ENCODE measurements around the gene HAUS7.

The HAUS7 gene

DNA sequence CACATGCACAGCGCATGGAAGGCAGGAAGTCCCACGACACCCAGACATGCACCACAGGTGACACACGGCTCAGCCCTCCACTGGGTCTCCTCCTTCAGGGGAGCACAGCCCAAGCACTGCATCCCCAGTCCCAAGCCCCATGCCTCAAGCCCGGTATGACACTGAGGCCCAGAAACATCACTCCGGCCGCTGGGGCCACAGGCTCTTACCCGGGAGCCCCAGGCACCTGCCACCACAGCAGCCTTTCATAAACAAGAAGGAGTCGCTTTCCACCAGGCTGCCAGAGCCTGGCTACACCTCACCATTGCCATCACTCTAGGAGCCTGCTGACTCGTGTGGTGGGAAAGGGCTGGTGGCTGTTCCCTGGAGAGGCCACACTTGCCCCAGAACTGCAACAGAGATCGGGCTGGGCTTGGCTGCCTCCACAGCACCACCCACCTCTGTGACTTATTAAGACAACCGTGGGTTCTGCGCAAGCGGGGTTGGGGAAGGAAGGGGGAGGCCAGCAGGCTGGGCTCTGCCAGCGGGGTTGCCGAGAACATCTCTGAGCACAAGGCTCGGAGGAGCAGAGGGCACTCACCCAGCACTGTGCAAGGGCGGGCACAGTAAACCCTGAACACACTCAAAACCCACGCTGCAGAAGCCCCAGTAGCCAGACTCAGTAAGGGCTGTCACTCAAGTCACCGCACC, 4.5 kb downstream of the HAUS7 start:
- peaks cover 0 to 7% of the 10 kb centered on the region in 2 donors for H3K27me3 ChIP-seq (ENCODE audit: control insufficient read depth in 1 of 2, insufficient read depth in 2 of 2, low read length in 2 of 2)
- H3K36me3 ChIP-seq (ENCODE audit: control insufficient read depth in 2 of 2, insufficient read depth in 2 of 2, low read length in 2 of 2): peaks cover 0 to 3% of the 10 kb centered on the region in 2 donors
- no peak overlapping the region for H3K4me3 ChIP-seq (ENCODE audit: low read length in 2 of 2)
- H3K9ac ChIP-seq (ENCODE audit: low read length in 2 of 2): no peak overlapping the region
- no peaks in the 10 kb centered on the region for H3K9me3 ChIP-seq (ENCODE audit: control insufficient read depth in 2 of 2, low read length in 2 of 2)
- peaks cover 21% of the 10 kb centered on the region for H3K4me1 ChIP-seq (ENCODE audit: control insufficient read depth, insufficient read depth, low read length)
- no peak overlapping the region for H3K27ac ChIP-seq (ENCODE audit: low read length)

DNA sequence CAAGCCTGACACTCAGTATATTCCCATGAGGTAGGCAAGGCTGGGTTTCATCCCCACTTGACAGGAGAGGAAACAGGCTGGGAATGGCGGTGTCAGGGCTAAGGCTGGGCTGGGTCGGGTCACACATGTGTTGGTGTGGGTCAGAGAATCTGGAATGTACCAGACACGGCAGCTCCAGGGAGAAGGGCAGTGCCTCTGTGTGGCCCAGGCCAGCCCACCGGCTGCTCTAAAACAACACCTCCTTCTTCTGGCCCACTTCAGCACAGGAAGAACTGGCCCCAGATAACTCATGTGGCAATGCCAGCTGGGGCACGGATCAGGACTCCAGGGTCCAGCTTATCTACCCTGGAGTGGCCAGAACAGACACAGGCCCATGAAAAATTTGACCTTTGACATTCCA, 6.3 kb downstream of the HAUS7 start:
- Histone ChIP-seq H3K27ac (ENCODE audit: low read length) (no peak overlapping the region), H3K27me3 (ENCODE audit: control insufficient read depth in 1 of 2, insufficient read depth in 2 of 2, low read length in 2 of 2) (peaks cover 0 to 7% of the 10 kb centered on the region in 2 donors), H3K4me3 (ENCODE audit: low read length in 2 of 2) (no peak overlapping the region), H3K9ac (ENCODE audit: low read length in 2 of 2) (no peak overlapping the region), H3K9me3 (ENCODE audit: control insufficient read depth in 2 of 2, low read length in 2 of 2) (no peaks in the 10 kb centered on the region), H3K36me3 (ENCODE audit: control insufficient read depth in 2 of 2, insufficient read depth in 2 of 2, low read length in 2 of 2) (peaks cover 0 to 3% of the 10 kb centered on the region in 2 donors), H3K4me1 (ENCODE audit: control insufficient read depth, insufficient read depth, low read length) (peaks cover 14% of the 10 kb centered on the region)

DNA sequence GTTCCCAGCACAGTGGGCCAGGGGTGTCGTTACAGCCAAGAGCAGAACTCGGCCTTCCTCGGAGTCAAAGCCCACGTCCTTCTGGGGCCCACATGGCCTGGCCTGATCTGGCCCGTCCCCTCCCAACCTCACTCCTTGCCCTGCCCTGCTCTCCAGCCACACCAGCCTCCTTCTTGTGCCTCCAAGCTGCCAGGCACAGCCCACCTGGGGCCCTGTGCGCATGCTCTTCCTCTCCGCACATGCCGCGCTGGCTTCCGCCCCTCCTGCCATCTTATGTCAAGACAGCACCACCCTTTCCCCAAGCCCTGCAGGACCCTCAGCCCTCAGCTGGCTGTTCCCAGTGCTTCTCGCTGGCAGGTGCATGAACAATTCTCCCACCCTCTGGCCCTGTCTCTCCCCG, 6.8 kb downstream of the HAUS7 start:
- Histone ChIP-seq H3K9me3 (ENCODE audit: control insufficient read depth in 2 of 2, low read length in 2 of 2) (no peaks in the 10 kb centered on the region), H3K36me3 (ENCODE audit: control insufficient read depth in 2 of 2, insufficient read depth in 2 of 2, low read length in 2 of 2) (peaks cover 0 to 3% of the 10 kb centered on the region in 2 donors), H3K9ac (ENCODE audit: low read length in 2 of 2) (no peak overlapping the region), H3K27ac (ENCODE audit: low read length) (no peak overlapping the region), H3K27me3 (ENCODE audit: control insufficient read depth in 1 of 2, insufficient read depth in 2 of 2, low read length in 2 of 2) (peaks cover 0 to 7% of the 10 kb centered on the region in 2 donors), H3K4me1 (ENCODE audit: control insufficient read depth, insufficient read depth, low read length) (peaks cover 11% of the 10 kb centered on the region), H3K4me3 (ENCODE audit: low read length in 2 of 2) (no peak overlapping the region)

DNA sequence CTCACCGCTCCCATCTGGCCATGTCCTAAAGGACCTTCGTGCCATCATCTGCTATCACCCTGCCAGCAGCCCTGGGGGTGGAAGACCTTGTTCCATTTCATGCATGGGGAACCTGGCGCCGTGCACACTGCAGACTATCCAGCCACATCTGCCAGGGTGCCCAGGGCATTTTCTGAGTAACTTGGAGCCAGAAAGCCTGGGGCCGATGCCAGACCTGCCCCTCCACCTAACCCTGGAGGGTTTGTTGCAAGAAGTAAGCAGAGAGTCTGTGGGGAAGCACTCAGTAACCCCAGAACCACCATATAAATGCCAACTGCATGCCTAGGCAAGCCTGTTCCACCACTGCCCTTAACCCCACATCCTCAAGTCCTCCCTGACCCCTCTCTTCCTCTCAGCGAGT, 7.3 kb downstream of the HAUS7 start:
- Histone ChIP-seq H3K27me3 (ENCODE audit: control insufficient read depth in 1 of 2, insufficient read depth in 2 of 2, low read length in 2 of 2) (peaks cover 0 to 7% of the 10 kb centered on the region in 2 donors), H3K36me3 (ENCODE audit: control insufficient read depth in 2 of 2, insufficient read depth in 2 of 2, low read length in 2 of 2) (peaks cover 0 to 3% of the 10 kb centered on the region in 2 donors), H3K27ac (ENCODE audit: low read length) (no peak overlapping the region), H3K9me3 (ENCODE audit: control insufficient read depth in 2 of 2, low read length in 2 of 2) (no peaks in the 10 kb centered on the region), H3K4me1 (ENCODE audit: control insufficient read depth, insufficient read depth, low read length) (peaks cover 11% of the 10 kb centered on the region), H3K9ac (ENCODE audit: low read length in 2 of 2) (no peak overlapping the region), H3K4me3 (ENCODE audit: low read length in 2 of 2) (no peak overlapping the region)

DNA sequence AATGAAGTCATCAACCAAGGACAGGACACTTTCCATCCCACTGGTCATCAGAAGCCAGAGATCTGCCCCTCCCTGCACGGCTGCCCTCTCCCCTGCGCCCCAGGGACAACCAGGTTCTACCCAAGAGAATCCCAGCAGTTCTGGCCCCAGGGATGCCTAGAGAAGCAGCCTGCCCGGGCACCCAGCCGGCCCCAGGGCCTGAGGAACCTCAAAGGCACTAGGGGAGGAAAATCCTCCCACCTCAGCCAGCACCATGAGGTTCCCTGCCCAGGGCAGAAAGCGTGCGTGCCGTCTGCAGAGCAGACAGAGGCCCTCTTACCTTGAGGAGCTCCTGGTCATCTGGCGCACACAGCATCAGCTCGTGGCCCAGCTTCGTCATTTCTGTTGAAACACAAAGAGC, 8.1 kb downstream of the HAUS7 start:
- peaks cover 0 to 7% of the 10 kb centered on the region in 2 donors for H3K27me3 ChIP-seq (ENCODE audit: control insufficient read depth in 1 of 2, insufficient read depth in 2 of 2, low read length in 2 of 2)

DNA sequence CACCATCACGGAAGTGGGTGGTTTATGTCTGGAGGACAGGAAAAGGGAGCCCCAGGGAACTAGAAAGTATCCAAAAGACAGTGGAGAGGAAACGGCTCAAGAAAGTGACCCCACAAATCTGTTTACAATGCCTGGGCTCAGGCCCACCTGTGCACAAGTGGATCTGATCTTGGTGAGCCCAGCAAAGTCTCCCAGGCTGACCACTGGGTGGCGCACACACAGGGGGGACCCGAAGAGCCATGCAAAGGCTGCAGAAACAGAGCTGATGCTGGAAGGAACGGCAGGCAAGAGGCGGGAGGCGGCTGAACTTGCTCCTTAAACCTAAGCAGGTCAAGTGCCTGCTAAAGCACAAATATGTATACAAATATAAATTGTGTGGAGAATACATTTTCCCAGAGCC, 9.6 kb downstream of the HAUS7 start:
- peaks cover 0 to 7% of the 10 kb centered on the region in 2 donors for H3K27me3 ChIP-seq (ENCODE audit: control insufficient read depth in 1 of 2, insufficient read depth in 2 of 2, low read length in 2 of 2)
- no peaks in the 10 kb centered on the region for H3K9me3 ChIP-seq (ENCODE audit: control insufficient read depth in 2 of 2, low read length in 2 of 2)
- peaks cover 0 to 3% of the 10 kb centered on the region in 2 donors for H3K36me3 ChIP-seq (ENCODE audit: control insufficient read depth in 2 of 2, insufficient read depth in 2 of 2, low read length in 2 of 2)
- no peak overlapping the region for H3K4me3 ChIP-seq (ENCODE audit: low read length in 2 of 2)
- no peak overlapping the region for H3K27ac ChIP-seq (ENCODE audit: low read length)
- H3K9ac ChIP-seq (ENCODE audit: low read length in 2 of 2): no peak overlapping the region
- H3K4me1 ChIP-seq (ENCODE audit: control insufficient read depth, insufficient read depth, low read length): peaks cover 21% of the 10 kb centered on the region

More for the DNA sequence above, 8.1 kb downstream of the HAUS7 start:
- H3K36me3 ChIP-seq (ENCODE audit: control insufficient read depth in 2 of 2, insufficient read depth in 2 of 2, low read length in 2 of 2): peaks cover 0 to 3% of the 10 kb centered on the region in 2 donors
- H3K4me3 ChIP-seq (ENCODE audit: low read length in 2 of 2): no peak overlapping the region
- no peak overlapping the region for H3K9ac ChIP-seq (ENCODE audit: low read length in 2 of 2)
- H3K4me1 ChIP-seq (ENCODE audit: control insufficient read depth, insufficient read depth, low read length): peaks cover 10% of the 10 kb centered on the region
- no peak overlapping the region for H3K27ac ChIP-seq (ENCODE audit: low read length)
- no peaks in the 10 kb centered on the region for H3K9me3 ChIP-seq (ENCODE audit: control insufficient read depth in 2 of 2, low read length in 2 of 2)

DNA sequence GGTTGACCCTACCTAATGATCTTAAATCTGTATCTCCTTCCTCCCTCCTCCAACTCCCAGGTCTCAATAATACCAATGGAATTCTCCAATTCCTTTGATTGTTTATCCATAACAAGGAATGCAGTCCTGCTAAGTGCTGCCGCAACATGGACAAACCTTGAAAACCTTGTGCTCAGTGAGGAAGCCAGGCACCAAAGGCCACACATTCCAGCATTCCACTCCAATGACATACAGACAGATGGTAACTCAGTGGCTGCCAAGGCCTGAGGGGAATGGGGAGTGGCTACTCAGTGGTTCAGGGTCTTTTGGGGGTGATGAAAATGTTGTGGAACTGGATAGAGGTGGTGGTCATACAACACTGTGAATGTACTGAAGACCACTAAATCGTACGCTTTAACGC, 10.4 kb downstream of the HAUS7 start:
- Histone ChIP-seq H3K27me3 (ENCODE audit: control insufficient read depth in 1 of 2, insufficient read depth in 2 of 2, low read length in 2 of 2) (peaks cover 0 to 7% of the 10 kb centered on the region in 2 donors), H3K9me3 (ENCODE audit: control insufficient read depth in 2 of 2, low read length in 2 of 2) (no peaks in the 10 kb centered on the region), H3K4me1 (ENCODE audit: control insufficient read depth, insufficient read depth, low read length) (peaks cover 22% of the 10 kb centered on the region), H3K36me3 (ENCODE audit: control insufficient read depth in 2 of 2, insufficient read depth in 2 of 2, low read length in 2 of 2) (peaks cover 0 to 3% of the 10 kb centered on the region in 2 donors), H3K4me3 (ENCODE audit: low read length in 2 of 2) (no peak overlapping the region), H3K9ac (ENCODE audit: low read length in 2 of 2) (no peak overlapping the region), H3K27ac (ENCODE audit: low read length) (no peak overlapping the region)

DNA sequence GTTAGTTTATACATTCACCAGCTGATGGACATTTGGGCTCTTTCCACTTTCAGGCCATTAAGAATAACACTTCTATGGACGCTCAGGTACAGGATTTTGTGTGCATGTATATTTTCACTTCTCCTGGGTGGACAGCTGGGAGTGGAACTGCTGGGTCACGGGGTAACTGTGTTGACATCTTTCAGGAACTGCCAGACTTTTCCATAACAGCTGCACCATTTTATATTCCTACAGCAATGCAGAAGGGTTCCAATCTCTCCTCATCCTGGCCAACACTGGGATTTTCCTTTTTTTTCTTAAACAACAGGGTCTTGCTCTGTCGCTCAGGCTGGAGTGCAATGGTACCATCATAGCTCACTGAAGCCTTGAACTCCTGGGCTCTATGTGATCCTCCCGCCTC, 11.9 kb downstream of the HAUS7 start:
- Histone ChIP-seq H3K27me3 (ENCODE audit: control insufficient read depth in 1 of 2, insufficient read depth in 2 of 2, low read length in 2 of 2) (peaks cover 0 to 2% of the 10 kb centered on the region in 2 donors), H3K4me1 (ENCODE audit: control insufficient read depth, insufficient read depth, low read length) (peaks cover 18% of the 10 kb centered on the region), H3K4me3 (ENCODE audit: low read length in 2 of 2) (no peak overlapping the region), H3K27ac (ENCODE audit: low read length) (no peak overlapping the region), H3K9me3 (ENCODE audit: control insufficient read depth in 2 of 2, low read length in 2 of 2) (no peaks in the 10 kb centered on the region), H3K9ac (ENCODE audit: low read length in 2 of 2) (no peak overlapping the region), H3K36me3 (ENCODE audit: control insufficient read depth in 2 of 2, insufficient read depth in 2 of 2, low read length in 2 of 2) (peaks cover 0 to 3% of the 10 kb centered on the region in 2 donors)

DNA sequence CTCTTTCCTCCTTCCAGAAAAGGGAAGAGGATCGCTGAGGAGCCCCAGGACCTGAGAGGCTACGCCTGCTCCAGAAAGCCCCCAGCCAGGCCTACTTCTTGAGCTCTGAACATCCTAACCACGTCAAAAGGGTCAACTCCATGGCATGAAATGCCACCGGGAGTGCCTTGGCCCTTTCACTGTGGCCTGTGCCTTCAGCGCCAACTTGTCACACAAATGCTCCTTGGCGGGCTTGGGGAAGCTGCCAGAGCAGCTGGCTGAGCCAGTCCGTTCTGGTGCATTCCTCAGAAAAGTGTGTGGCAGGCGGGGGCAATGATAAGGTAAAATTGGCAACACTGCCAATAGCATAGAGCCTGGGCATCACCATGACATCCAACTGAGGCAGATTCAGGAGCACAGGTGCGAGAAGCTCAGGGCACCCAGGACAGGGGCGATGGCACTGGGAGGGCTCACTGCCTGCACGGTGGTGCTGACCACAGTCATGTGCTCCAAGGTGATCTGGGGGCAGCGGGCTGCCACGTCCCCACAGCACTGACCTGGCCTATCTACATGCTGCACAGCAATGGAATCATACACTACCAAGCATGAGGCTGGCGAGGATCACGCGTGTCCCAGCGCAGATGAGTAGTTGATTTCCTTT, 12.4 kb downstream of the HAUS7 start:
- Histone ChIP-seq H3K4me1 (ENCODE audit: control insufficient read depth, insufficient read depth, low read length) (peaks cover 18% of the 10 kb centered on the region), H3K36me3 (ENCODE audit: control insufficient read depth in 2 of 2, insufficient read depth in 2 of 2, low read length in 2 of 2) (peaks cover 0 to 3% of the 10 kb centered on the region in 2 donors), H3K9ac (ENCODE audit: low read length in 2 of 2) (no peak overlapping the region)

DNA sequence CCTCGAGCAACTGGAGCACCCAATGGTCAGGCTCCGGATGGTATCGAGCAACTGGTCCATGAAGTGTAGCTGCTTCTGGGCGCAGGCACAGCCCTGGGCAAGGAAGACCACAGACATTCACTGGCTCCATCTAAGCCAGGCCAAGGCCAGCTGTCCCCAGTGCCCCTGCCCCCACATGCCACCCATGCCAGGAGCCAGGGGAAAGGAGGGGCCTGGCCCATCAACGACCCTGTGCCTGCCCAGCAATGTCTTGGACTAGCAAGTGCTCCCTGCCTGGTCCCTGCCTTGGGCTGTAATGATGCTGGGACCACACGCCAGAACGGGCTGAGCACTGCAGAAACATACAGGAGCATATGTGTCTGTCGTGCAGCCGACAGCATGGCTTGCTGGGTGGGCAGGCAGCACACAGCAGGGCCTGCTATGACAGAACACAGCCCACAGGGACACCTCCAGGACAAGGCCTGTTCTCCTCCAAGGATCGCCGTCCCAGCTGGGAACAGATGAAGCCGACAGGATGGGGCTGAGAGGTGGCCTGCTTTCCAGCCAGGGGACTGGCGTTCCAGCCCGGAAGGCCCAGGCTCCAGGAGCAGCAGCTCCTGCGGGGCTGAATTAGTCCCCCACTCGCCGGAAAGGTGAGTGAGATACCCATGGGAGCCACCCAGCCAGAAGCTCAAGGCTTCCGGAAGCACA, 13.1 kb downstream of the HAUS7 start:
- Histone ChIP-seq H3K36me3 (ENCODE audit: control insufficient read depth in 2 of 2, insufficient read depth in 2 of 2, low read length in 2 of 2) (peaks cover 0 to 3% of the 10 kb centered on the region in 2 donors), H3K9ac (ENCODE audit: low read length in 2 of 2) (no peak overlapping the region)

More for the DNA sequence above, 12.4 kb downstream of the HAUS7 start:
- peaks cover 0 to 2% of the 10 kb centered on the region in 2 donors for H3K27me3 ChIP-seq (ENCODE audit: control insufficient read depth in 1 of 2, insufficient read depth in 2 of 2, low read length in 2 of 2)
- no peak overlapping the region for H3K4me3 ChIP-seq (ENCODE audit: low read length in 2 of 2)
- H3K9me3 ChIP-seq (ENCODE audit: control insufficient read depth in 2 of 2, low read length in 2 of 2): no peaks in the 10 kb centered on the region
- H3K27ac ChIP-seq (ENCODE audit: low read length): no peak overlapping the region

More for the DNA sequence above, 13.1 kb downstream of the HAUS7 start:
- no peaks in the 10 kb centered on the region for H3K9me3 ChIP-seq (ENCODE audit: control insufficient read depth in 2 of 2, low read length in 2 of 2)
- no peak overlapping the region for H3K27ac ChIP-seq (ENCODE audit: low read length)
- no peak overlapping the region for H3K4me3 ChIP-seq (ENCODE audit: low read length in 2 of 2)
- peaks cover 18% of the 10 kb centered on the region for H3K4me1 ChIP-seq (ENCODE audit: control insufficient read depth, insufficient read depth, low read length)
- no peaks in the 10 kb centered on the region for H3K27me3 ChIP-seq (ENCODE audit: control insufficient read depth in 1 of 2, insufficient read depth in 2 of 2, low read length in 2 of 2)

All from stomach smooth muscle (tissue), 2 donors.